Heart left ventricle (tissue), 13 donors: ENCODE measurements around the gene TPST1.

Experiments used
- CTCF ChIP-seq, 12 donors: fragments of 200-600 bp; sonication (generic) in 4 of 12; IDR thresholded peaks; one replicate each; pipeline versions ENCODE4 v1.5.0 to v1.8.0; 2018 to 2022; ENCODE audit warnings: antibody characterized with exemption in 12 of 12, mild to moderate bottlenecking in 5 of 12
- POLR2A ChIP-seq, 2 donors: fragments of 450-650 bp; IDR thresholded peaks; one replicate each; pipeline ENCODE4 v1.6.1; 2017; ENCODE audit warnings: antibody characterized with exemption in 2 of 2, mild to moderate bottlenecking in 2 of 2, moderate library complexity in 2 of 2
- donor health status: ischemic (EF 13 %, LVEDD 7.1; RV severe dilation, severe dysfunction).
- donor health status: DM: no; HTN: yes; CAD: no.
- donor health status: DM: no; HTN: no; CAD: no.
- donor health status: ischemic (EF 25% LVEDD 6.9; RV normal size, moderate dysfunction).
- donor health status: ischemic (EF 25% LVEDD 5.7; RV mildly dilated, moderate dysfunction).
- donor health status: ischemic (EF 35%, LVEDD 5.7; RV mildly dilated, moderate dysfunction).
- donor health status: nonischemic (EF 11% LVEDD 7.7; RV severe dilation, severe dysfunction).
- donor health status: DM: yes; HTN: yes; CAD: no.
- donor health status: PGD.
- donor health status: ischemic (EF 29% LVEDD 5.4; RV normal size, mild dysfunction).
- donor health status: nonischemic (EF 23%, LVEDD 6.1; RV moderate dilation, normal function).

GRCh38 chr7:66333443-66333842 is 128.3 kb downstream of the TPST1 start:
- no peak for TF ChIP-seq CTCF (IDR thresholded peaks at IDR 0.05)
- no peak for TF ChIP-seq POLR2A (IDR thresholded peaks at IDR 0.05)
